Vagina (tissue), 2 donors: ENCODE data around the gene APBA1.

Source experiments
- POLR2A ChIP-seq, 2 donors: fragments of 450-650 bp; IDR thresholded peaks; one replicate each; pipeline ENCODE4 v1.6.1; 2017; ENCODE audit warnings: antibody characterized with exemption in 2 of 2, mild to moderate bottlenecking in 2 of 2, moderate library complexity in 2 of 2
- TF ChIP-seq, protein P1 (sequence below), 3 experiments: fragments of 450-650 bp in 2 of 3; fragments of 200-600 bp in 1 of 3; sonication (generic) in 1 of 3; IDR thresholded peaks; one replicate each; pipeline ENCODE4 v1.5.1; 2017 to 2019; ENCODE audit warnings: antibody characterized with exemption in 3 of 3, mild to moderate bottlenecking in 2 of 3, moderate library complexity in 2 of 3

DNA sequence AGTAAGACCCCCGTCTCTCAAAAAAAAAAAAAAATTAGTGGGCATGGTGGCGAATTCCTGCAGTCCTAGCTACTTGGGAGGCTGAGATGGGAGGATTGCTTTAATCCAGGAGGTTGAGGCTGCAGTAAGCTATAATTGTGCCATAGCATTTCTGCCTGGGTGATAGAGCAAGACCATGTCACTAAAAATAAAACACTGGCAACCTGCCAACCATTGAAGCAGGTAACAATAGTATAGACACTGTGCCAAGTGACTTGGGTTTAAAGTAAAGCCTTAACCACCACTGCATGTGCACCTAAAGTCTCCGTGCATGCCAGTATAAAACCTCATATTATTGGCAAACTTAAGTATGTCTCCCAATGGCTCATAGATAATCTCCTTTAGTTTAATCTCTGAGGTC, 3.4 kb upstream of the APBA1 start:
- TF ChIP-seq POLR2A (IDR thresholded peaks at IDR 0.05) = no peak
- TF ChIP-seq, protein P1, sequence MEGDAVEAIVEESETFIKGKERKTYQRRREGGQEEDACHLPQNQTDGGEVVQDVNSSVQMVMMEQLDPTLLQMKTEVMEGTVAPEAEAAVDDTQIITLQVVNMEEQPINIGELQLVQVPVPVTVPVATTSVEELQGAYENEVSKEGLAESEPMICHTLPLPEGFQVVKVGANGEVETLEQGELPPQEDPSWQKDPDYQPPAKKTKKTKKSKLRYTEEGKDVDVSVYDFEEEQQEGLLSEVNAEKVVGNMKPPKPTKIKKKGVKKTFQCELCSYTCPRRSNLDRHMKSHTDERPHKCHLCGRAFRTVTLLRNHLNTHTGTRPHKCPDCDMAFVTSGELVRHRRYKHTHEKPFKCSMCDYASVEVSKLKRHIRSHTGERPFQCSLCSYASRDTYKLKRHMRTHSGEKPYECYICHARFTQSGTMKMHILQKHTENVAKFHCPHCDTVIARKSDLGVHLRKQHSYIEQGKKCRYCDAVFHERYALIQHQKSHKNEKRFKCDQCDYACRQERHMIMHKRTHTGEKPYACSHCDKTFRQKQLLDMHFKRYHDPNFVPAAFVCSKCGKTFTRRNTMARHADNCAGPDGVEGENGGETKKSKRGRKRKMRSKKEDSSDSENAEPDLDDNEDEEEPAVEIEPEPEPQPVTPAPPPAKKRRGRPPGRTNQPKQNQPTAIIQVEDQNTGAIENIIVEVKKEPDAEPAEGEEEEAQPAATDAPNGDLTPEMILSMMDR (IDR thresholded peaks at IDR 0.05) = no peak
